CMK (cell line): ENCODE results near the gene TNFAIP2.

Source experiments
- DNase-seq: peaks from one replicate; pipeline ENCODE4 v3.0.0-alpha.2; 2010; ENCODE audit warnings: low read depth

The TNFAIP2 gene, protein sequence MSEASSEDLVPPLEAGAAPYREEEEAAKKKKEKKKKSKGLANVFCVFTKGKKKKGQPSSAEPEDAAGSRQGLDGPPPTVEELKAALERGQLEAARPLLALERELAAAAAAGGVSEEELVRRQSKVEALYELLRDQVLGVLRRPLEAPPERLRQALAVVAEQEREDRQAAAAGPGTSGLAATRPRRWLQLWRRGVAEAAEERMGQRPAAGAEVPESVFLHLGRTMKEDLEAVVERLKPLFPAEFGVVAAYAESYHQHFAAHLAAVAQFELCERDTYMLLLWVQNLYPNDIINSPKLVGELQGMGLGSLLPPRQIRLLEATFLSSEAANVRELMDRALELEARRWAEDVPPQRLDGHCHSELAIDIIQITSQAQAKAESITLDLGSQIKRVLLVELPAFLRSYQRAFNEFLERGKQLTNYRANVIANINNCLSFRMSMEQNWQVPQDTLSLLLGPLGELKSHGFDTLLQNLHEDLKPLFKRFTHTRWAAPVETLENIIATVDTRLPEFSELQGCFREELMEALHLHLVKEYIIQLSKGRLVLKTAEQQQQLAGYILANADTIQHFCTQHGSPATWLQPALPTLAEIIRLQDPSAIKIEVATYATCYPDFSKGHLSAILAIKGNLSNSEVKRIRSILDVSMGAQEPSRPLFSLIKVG

DNA sequence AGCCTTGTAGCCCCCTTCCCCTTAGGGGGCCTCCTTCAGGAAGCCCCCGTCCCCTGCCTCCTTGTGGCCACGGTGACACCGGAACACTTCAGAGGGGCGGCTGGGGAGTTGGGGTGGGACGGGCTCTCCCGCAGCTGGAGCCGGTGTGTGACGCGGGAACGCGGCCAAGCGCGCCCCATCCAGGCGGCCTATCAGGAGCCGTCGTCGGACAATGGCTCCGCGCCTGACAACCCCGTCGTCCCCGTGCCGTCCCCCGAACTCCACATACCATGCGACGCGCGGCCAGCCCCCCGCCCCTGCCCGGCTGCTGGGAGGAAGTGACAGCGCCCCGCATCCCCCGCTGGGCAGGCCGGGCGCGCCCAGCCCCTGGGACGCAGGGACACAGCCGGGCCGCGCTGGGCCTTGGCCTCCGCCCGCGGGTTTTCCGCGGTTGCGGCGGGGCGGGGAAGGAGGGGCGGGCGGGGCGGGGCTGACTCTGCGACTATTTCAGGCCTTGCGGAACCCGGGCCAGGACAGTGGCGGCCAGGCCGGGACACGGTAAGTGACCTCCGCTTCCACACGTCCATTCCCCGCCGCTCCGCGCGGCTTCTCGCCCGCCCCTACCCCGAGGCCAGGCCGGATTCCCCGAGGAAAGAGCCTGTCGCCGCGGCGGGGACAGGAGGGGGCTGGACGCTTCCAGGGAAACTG, at the start of gene TNFAIP2:
Gene TNFAIP2 (plus strand): TSS at position 515 of the 687 bp plus-strand sequence. CDS start 2,997 bp downstream, outside the sequence.
- DNase-seq = no peak

DNA sequence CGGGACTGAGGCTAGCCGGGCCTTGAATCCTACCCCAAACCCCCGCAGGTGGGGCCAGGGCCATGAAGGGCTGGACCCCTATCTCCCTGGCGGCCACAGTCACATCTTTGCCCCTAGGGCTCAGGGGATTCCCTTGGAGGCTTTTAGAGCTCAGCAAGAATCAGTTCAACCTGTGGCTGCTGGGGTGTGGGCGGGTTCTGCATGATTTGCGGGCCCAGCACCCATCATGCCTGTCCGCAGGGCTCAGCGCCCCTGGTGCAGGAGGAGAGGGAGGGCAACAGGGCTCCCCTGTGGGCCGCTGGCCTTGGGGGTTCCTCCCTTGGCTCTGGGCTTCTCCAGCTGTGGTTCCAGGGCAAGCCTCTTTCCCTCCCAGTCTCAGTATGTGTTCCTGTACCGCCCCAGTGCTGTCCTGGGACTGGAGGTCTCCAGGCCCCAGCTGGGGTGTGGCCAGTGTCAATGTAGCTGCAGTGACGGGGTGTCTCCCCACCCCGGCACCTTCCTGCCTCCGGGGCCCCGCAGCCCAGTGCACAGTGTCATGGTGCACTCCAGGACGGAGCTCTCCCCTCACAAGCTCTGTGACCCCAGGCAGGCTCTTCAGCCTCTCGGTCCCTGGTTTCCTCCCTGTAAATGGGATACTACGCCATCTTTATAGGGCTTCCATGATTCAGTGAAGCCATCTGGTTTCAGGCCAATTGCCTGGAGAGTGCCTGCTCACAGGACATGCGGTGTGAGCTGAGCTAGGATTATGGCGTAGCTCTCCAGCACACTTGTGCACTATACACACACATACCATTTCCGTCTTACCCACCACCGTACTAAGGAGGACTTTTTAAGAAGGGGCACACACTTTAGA, 49.2 kb upstream of the TNFAIP2 start:
- no peak for DNase-seq

DNA sequence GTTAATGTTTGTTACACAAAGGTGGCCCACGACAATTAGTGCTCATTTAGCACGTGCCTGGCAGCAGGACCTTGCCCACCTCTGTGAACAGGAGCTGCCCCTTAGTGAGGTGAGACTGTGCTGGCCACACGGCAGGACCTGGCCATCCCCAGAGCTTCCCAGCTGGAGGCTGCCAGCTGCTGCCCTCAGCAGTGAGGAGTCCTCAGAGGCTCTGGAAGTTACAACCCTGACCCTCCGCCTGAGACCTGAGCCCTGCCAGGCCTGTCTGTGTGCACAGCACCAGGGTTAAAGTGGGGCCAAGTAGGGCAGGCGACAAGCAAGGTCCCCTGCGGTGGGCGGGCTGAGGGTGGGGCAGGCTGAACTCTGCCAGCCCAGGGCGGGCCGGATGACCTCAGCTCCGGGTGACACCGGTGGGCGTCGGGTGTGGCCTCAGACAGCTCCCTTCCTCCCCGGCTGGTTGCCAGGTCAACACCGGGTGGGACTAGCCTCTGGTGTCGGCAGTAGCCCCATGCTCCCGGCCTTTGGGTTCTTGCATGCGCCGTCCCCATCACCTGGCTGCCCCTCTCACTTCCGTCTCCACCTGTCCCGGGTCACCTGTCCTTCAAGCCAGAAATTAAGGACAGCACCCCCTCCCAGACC, 48.4 kb upstream of the TNFAIP2 start:
- peak; percentile 69 for DNase-seq

DNA sequence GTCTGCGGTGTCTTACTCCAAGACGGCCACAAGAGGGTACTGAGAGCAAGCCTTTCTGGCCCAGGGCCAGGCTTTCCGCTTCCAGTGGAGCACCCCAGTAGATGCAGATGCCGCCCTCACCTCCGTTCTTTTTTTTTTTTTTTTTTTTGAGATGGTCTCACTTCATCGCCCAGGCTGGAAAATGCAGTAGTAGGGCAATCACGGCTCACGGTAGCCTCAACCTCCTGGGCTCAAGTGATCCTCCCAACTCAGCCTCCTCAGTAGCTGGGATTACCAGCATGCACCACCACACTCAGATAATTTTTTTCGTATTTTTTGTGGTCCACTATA, 44.9 kb upstream of the TNFAIP2 start:
- no peak for DNase-seq

DNA sequence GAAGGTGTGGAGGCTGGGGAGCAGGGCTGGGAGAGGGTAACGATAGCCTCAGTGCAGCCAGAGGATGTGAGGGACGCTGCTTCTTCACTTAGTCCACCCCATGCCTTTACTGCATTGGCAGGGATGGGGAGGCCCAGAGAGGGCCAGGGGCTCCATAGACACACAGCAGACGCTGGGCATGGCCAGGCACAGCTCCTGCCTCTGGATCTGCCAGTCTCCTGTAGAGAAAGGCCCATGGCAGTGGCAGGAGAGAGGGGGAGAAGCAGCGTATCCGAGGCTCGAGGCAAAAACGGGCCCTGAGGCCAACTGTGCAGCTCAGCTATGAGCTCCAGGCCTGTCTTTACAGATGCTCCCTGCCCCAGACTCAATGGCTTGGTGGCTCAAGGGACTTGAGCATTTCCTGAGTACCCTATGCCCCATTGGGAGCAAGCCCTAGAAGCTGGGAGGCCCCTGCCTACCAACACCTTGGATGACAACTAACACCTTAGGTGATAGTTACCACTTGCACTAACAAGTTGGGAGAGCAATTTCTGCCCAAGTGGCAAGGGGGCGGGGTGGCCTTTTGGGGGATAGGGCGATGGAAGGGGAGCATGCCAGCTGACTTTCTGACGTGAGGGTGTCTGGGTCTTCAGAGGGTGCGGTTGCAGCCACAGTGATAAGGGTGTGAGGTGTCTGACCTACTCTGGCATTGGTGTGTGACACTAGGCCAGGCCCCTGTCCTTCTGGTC, 44.2 kb upstream of the TNFAIP2 start:
- DNase-seq = no peak

DNA sequence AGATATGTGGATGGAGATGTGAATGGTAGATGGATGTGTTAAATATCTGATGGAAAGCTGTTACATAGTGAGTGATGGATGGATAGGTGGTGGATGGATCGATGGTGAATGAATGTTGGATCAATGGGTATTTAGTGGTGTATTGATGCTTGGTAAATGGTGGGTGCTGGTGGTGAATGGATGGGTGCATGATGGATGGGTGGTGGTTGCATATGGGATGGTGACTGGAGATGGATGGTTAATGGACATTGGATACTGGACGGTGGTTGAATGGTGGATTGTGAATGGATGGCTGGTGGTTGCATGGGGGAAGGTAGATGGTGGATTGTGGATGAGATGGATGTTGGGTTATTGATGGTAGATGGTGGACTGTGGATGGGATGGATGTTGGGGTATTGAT, 41.3 kb upstream of the TNFAIP2 start:
- no peak for DNase-seq

DNA sequence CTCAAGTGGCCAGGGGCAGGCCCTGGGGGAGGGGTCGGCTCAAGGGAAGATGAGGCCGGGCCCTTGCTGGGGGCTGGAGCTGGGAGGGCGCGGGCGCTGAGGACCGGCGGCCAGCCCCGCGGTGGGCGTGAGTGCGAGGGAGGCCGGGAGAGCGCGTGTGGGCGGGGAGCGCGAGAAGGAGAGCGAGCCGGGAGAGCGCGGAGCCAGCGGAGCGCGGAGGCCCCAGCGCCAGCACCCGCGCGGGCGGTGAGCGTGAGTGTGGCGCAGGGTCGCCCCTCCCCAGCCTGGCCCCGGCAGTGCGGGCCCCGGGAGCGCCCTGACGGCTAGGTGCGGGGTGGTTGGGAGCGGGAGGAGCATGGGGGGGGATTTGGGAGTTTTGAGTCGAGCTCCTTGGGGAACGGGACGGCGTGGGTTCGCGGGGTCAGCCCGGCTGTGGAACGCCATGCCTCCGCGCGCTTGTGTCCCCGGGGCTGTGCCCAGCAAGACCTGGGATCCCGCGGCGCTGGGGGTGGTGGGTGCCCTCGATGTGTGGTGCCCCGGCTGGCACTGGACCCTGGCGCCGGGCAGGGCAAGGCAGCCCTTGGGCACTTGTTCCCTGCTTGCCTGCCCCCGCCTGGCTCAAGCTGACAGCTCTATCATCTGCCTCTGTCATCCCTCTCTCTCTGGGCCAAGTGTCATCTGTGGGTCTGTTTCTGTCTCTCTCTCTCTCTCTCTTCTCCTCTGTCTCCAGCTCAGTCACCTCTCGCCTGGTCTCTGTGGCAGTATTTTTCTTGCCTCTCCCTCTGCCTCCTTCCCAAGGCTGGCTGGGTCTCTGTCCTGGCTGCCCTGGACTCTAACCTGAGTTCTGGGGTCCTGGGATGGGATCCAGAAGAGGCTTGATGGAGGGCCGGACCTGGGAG, 39.0 kb upstream of the TNFAIP2 start, which contains the start of gene LBHD2:
Gene LBHD2 (plus strand): TSS at position 190 of the 899 bp plus-strand sequence. CDS start 1,803 bp downstream, outside the sequence.
- DNase-seq = no peak

DNA sequence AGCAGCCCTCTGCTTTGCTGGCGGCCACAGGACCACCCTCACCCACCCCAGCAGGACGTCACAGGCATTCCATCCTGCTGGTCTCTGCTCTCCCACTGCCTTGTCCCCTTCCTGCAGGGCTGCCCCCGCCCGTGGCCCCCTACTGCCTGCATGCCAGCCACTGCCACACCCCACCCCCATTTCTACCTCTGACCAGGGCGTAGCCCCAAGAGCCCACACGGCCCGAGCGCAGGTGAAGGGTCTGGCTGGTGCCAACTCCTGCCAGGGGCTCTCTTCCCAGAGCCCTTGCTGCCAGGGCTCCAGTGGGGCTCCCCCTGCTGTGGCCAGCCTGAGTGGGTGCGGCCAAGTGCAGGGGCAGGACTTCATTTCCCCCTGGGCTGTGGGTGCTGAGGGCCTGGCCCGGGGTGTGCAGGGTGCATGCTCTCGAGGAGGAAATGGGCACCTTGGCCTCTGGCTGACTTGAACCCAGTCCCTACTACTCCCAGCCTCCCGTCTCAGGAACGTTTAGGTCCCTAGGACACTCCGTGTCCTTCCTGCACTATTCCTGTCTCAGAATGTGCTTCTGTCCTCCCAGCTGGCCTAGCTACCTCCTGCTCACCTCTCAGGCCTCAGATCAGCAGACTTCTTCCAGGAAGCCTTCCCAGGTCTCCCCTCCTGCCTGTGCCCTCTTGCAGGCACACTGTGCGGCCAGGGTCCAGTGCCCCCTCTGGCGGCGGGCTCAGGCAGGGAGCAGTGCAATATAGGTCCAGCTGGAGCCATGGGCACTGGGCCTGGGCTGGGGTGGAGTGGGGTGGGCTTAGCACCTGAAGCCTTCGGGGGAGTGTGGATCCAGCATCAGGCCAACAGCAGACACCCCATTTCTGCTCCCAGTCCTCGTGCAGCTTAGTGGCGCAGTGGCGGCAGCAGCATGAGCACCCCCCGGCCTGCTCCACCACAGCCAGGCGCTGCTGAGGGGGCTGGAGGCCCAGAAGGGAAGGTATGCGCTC, 37.9 kb upstream of the TNFAIP2 start:
- no peak for DNase-seq

DNA sequence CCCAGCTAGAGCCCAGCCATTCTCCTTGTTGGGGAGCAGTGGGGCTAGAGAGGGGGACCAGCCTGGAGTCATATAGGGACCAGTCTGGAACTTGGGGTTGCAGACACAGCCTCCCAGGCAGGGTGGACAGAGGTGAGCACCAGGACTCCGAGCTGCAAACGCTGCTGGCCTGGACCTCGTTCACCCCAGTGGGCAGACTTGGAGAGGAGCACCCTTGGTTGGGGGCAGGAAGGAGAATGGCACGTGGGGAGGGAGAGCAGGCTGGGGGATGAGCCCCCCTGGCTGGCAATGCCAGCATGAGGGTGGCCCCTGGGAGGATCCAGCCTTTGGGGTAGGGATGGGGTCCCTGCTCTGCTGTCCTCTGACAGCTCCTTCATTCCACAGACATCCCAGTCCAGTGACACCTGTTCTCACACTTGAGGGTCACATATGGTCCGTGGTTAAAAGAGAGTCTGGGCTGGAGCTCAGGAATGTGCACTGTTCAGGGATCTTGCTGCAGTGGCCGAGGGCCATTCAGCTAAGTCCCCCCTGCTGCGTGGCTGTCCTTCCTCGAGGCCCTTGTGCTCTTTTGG, 36.4 kb upstream of the TNFAIP2 start:
- no peak for DNase-seq

DNA sequence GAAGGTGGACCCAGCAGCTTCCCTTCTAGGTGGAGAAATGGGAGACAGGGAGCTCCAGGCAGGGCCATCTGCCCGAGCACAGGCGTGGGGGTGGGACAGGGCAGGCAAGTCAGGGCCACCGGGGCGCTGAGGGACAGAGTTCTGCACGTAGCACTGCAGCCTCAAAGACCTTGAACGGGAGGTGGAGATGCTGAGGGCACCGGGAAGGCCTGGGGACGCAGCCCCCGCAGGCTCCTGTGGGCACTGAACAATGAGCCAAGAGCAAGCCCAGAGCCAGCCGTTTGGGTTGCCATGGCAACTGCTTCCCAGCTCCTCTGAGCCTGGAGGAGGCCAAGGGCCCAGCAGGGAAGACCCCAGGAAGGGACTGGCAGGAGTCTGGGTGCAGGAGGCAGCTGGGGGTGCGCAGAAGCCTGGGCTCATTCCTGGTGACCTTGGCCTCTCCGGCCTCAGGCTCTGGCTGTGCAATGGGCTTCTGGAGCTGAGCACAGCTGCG, 35.9 kb upstream of the TNFAIP2 start:
- DNase-seq = no peak

DNA sequence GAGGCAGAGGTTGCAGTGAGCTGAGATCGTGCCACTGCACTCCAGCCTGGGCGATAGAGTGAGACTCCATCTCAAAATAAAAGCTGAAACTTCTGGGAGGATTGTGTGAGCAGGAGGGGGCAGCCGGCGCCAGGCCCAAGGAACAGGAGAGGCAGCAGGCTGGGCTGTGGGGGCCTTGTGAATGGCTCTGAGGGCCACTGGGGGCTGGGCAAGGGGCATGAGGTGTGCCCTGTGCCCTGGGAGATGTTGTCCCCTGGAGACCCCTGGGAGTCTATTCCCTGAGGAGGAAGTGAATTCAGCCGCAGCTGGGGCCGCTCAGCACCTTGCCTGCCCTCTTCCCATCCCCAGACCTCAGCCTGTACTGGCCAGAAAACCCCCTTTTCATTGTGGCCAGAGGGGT, 34.3 kb upstream of the TNFAIP2 start:
- DNase-seq = no peak

DNA sequence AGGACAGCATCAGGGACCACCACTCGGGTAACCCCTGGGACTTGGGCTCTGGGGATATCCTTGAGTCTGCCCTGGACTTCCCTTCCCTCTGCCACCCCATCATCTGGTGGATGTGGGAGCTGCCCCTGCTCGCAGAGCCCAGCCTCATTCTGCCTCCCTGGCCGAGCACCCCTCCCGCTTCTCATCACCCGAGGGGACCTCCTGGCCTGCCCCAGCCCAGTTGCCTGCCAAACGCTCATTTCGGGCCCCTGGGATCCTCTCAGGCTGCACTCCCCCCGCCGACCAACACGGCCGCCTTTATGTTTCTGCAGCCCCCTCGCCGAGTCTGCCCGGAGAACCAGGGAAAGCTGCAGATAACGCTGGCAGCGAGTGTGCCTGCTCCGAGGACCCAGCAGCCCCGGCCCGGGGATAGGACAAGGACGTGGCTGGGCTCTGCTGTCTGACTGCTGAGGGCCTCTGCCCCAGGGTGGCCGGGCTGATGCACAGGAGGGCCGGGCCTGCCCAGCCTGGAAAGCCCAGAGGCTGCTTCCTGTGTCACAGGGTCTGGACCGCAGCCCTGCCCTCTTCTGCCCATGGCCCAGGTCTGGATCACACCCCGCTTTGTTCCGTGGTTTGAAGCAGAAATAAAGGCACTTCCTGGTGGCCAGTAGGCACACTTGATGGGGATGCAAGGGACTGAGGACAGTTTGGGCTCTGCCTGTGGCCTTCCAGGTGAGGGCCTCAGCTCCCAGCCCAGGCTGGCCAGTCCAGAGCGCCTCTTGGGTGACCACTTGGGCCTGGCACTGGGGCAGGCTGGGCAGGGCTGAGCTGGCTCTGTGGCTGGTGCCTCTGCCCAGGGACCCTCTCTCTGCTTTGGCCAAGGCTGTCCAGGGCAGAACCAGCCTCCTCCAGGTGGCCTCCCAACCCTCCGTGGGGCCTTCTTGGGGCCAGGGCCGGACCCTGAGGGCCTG, 33.6 kb upstream of the TNFAIP2 start:
- DNase-seq = no peak

DNA sequence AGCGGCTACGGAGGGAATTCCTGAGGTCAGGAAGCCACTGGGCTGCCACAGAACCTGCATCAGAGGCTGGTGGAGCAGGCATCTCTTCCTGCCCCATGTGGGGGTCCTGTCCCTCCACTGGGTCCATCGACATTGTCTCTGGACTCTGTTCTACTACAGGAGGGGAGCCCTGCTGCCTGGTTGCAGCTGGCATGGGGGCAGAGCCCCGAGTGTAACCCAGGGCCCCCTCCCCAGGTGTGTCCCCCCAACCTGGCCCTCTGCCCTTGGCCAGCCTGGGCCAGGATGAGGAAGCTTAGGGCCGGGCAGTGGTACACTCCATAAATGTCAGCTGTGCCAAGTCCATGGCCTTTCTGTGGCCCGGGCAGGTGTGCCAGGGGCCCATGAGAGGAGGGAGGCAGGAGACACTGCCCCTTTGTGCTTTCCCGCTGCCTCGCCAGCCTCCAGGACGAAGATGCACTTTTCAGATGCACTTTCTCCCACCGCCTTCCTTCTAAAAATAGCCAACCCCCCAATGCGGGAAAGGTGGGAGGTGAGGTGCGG, 32.7 kb upstream of the TNFAIP2 start:
- DNase-seq = no peak

DNA sequence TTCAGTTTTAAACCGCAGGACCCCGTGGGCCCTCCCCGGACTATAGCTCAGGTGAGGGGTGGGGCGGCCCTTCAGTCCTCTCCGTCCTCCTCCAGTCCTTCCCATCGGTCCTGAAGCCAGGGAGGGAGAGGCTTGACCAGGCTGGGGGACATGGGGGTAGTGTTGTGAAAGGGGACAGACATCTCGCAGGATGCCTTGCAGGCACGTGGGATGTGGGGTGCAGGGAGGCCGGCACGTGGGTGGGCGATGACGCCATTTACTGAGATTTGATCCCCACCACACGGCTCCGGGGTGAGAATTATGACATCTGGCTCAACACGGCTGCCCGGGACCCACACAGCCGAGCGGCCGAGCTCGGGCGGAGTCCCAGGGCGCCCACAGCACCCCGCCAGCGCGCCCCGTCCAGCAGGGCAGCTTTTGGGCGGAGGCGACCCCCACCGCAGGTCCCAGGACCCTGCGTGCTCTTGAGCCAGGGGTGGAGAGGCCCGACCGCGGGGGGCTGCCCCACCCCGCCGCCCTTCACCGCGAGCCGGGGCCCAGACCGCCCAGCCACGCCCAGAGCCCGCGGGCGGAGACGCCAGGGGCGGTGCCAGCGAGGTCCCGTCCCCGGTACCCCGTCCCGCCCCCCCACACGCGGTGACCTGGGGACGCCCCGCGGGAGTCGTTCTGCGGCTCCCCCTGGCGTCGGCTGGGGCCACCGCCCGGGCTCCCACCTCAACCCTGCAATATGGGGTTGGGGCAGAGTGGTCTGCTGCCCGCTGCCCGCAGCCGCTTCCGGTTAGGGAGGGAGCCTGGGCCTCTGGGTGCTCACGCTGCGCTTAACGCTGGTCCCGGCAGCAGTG, 32.0 kb upstream of the TNFAIP2 start:
- no peak for DNase-seq

DNA sequence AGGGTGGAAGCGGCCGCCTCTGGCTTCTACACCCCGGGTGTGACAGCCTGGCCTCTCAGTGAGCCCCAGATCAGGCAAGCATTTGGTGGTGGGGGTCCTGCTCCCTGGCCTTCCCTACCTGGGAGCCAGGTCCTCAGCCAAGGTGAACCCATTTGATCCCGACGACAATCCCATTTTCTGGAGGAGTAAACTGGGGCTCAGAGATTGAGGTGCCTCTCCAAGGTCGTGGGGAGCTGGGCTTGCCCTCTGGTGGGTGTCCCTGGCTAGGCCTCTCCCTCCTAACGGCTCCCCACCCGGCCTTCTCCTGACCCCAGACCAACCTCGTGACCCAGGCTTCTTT, 31.4 kb upstream of the TNFAIP2 start:
- no peak for DNase-seq
